GM18870 (cell line): Measurements from ENCODE around the gene NRXN2.

Experiments used
- ATAC-seq: cut with Tn5 transposase; IDR thresholded peaks from one replicate; pipeline ENCODE4 v1.9.1; 2021; ENCODE audit warnings: moderate library complexity; ENCODE audit not compliant: unreplicated experiment

Gene NRXN2

GRCh38 chr11:64744544-64745188 lies 21.7 kb upstream of the NRXN2 start:
- ATAC-seq, result no peak

DNA sequence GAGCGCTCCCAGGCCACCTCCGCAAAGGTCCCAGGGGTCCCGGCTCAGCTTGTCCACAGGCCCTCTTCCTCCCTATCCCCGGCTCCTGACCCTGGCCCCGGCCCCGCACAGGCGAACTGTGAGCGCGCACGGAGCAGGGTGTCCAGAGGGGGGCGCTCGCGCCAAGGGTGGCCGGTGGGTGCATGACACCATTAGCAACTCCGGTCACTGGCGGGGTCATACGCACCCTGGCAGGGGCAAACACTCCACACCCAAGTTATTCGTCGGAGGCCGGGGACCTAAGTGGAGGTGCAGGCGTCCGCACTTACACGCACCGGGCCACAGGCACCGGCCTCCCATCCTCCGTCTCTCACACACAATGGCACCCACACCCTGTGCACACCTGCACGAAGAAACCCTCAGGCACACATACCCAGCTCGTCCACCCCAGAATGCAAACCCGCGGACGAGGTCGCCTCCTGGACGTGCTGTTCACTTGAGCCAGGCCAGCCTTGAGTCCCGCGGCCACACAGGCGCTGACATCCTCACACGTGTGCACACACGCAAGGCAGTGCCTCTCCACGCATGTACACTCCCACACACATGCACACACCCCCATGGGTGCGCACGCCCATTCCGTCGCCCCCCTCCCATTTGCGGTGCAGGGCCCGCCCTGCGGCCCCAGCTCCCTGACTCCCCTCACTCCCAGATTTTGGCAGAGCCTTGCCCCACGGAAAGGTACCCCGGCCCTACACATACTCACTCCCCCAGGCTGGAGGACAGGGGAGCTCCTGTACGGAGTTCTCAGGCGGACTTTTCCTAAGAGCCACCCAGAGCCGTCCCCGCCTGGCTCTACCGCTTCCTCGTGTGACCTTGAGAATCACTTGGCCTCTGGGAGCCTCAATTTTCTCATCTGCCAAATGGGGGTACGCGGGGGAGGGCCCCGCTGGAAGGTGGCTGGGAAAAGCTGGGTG lies 20.9 kb upstream of the NRXN2 start, which contains the start of gene RASGRP2:
Gene RASGRP2, minus strand, starts transcription at position 552 of the 953 bp plus-strand sequence. CDS start 1,276 bp downstream, outside the sequence.
- no peak for ATAC-seq

- no peak for ATAC-seq
These were observed 20.0 kb upstream of the NRXN2 start for GRCh38 chr11:64742889-64743590.

DNA sequence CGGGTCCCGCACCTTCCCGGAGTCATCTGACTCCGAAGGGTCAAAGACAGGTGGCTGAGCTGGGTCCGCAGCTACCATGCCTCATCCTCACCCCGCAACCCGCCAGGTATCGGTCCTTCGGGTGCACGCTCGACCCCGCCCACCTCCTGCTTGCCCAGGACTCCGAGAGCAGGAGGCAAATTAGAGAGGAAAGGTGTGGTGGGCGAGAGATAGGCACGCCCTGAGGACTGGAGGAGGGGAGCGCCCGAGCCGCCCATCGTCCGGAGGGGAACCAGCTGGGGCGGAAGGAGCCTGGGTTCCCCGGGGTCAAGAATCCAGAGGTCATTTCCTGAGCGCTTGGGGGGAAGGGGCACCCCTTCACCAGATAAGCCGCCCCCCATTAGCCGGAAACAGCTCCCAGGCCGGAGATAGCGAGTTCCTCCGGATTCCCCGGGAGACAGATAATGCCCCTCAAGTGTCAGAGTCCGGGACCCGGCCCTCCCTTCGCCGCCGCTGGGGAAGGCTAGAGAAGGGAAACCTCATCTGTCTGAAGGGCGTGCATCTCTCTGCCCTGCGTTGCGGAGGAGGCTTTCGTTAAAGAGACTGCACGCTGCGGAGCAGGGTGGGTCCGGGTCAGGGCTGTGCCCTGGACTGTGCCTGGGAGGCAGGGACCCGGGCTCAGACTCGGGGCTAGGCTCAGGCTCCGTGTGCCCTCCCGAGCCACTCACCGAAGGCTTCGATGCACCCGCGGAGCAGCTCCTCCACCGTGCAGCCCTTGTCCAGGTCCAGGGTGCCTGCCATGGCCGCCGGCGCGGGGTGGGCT lies 19.3 kb upstream of the NRXN2 start:
- ATAC-seq, result no peak

- no peak for ATAC-seq
These were observed 18.5 kb upstream of the NRXN2 start for GRCh38 chr11:64741375-64742086.

DNA sequence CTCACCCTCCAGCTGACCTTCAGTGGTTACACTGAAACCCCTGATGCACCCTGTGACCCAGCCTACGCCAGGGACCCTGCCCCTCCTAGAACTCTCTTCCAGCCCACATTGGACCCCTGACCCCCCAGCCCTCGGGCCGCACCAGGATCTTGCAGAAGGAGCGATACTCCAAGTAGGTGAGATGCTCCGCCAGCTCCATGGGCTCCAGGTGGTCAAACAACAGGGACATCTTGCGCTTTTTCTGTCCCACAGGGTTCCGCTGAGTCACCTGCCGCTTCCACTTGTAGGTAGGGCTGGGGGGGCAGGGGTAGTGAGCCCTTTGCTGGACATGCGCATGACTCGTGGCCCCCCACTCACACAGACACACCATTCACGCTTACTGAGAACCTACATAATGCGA lies 16.9 kb upstream of the NRXN2 start:
- ATAC-seq, result no peak

DNA sequence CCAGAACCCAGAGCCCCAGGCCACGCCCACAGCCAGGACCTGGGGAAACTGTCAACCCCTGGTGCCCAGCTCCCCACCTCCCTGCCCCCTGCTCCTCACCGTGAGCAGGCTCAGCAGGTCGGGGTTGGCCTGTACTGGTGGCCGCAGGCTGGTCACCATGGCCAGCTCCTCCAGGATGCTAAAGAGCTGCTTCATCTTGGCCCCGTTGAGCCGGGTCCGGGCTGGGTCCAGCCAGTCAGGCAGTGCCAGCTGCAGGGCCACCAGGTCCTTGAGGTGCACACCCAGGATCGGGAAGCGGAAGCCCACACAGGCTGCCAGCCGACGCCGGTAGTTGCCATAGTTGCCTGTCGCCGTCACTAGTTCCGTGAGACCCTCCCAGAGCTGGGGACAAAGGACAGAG lies 13.7 kb upstream of the NRXN2 start:
- no peak for ATAC-seq

DNA sequence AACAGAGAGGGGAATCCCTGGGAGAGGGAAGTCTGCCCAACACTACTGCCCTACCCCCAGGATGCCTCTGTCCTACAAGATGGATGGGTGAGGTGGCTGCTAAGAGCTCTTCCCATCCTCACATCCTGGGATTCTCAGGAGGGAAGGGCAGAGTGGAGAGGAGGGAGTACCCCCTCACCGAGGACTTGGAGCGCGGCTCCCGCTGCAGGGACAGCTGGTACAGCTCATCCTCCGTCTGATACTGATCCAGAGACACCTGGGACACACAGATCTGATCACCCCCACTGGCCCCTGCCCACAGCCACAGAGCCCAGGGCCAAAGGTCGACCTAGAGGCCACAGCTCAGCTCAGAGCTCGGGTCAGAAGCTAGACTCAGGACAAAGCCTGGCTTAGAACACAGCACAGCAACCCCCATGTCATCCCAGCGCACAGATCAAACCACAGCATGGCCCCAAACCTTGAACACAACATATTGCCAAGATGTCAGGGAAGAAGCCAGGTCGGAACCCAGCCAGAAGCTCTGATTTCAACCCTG lies 12.8 kb upstream of the NRXN2 start:
- ATAC-seq, result no peak

GRCh38 chr11:64734811-64735724 lies 12.1 kb upstream of the NRXN2 start:
- ATAC-seq, result no peak

DNA sequence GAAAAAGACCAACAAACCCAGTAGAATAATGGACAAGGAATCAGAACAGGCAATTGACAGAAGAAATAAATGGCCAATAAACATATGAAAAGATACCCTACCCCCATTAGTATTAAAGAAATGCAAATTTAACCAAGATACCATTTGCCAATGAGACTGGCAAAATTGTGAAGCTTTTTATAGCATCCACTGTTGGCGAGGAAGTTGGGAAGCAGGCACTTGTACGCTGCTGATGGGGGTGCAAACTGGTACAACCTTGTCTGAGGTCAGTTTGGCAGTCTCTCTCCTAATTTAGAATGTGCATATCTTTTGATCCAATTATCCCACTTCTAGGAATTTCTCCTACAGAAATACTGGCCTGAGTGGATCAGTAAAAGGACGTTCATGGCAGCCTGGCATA lies 8.6 kb upstream of the NRXN2 start:
- ATAC-seq, result no peak

DNA sequence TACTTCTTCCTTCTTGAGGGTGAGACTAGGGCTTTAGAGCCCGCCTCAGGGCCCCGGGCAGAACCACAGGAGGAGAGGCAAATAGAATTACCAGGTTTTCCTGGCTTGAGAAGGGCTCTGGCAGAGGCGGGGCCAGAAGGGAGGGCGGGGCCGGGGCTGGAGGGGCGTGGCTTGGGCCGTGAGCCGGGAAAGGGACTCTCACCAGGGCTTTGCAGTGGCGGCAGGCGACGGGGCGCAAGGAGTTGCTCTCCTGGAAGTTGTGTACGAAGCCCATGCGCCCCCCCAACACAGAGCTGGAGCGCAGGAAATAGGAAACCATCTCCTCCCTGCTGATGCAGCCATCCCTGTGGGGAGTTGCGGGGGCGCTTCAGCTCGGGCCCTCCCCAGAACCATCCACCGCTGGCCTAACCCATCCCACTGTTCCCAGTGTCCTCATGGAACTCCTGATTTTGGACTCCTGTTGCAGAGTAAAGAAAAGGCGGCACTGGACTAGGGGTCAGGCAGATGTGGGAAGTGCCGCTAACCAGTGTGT lies 6.9 kb upstream of the NRXN2 start:
- no peak for ATAC-seq

DNA sequence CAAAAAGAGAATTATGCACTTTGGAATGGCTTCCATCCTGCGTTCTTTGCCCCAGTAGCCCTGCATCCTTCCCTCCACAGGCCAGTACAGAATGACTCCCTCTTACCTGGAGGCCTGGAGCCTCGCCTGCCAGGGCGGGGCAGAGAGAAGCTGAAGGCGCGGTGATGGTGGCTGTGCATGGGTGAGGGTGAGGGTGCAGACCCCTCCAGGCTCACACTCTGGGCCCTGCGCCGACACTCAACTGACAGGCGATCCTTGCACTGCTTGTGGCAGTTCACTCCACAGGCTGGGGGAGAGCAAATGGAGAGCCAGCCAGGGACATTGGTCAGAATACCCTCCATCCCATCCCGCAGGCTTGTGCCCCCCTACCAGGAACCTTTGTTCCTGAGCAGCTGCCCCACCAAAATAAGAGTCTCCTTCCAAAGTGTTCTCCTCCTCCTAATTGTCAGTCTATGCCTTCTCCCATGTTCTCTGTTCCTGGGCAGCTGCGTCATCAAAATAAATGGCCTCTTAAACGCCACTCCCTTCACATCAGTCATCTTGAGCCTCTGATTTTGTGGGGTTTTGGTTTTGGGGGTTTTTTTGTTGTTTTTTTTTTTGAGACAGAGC lies 5.9 kb upstream of the NRXN2 start:
- ATAC-seq, result no peak

DNA sequence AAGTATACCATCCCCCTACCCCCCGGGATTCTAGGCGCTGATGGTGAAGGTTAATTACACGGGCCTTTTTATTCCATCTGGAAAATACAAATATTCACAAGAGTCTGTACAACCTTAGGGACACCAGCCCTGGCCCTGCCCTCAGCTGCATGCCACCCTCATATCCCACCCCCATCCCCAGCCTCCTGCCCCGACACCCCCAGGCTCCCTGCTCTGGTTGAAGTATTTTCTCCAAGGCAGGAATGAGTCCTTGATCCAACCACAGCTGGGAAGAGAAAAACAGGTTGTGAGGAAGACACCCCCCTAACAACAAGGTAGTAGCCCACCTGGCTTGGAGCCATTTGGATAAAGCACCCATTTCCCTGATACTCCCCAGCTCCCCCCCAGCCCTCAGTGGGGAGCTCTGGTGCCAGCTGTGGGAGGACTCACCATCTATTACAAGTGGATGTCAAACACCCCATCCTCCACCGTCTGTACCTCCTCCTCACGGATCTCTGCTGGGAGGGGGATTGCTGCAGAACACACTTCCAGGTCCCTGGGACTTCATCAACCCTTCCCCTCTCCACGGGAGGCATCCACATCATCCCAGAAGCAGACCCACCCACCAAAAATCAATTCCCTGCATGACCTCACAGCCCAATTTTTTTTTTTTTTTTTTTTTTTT lies 4.0 kb upstream of the NRXN2 start:
- no peak for ATAC-seq

GRCh38 chr11:64726211-64726641 lies 3.2 kb upstream of the NRXN2 start:
- no peak for ATAC-seq

- no peak for ATAC-seq
These were observed 2.0 kb upstream of the NRXN2 start for GRCh38 chr11:64724863-64725532.

GRCh38 chr11:64723907-64724862 lies 1.2 kb upstream of the NRXN2 start:
- no peak for ATAC-seq
